HG03196 (cell line): ENCODE data around the gene CRB1.

Experiments used
- ATAC-seq: cut with Tn5 transposase; IDR thresholded peaks from one replicate; pipeline ENCODE4 v1.9.1; 2021; ENCODE audit not compliant: unreplicated experiment

The CRB1 gene

DNA sequence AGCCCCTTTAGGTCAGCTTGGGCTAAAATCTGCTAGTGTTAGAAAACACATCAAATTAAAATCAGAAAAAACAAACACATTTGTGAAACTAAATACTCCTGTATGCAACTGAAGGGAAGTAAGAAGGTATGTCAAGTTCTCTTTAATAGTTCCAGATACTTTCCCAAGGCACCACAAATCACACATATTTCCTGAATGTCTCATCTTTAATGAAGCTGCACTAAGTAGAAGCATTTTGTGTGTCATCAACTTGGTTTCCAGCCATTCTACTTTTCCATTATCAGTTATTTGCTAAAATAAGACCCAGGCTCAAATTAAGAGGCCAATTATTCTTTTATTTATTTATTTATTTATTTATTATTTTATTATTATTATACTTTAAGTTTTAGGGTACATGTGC, 34.7 kb downstream of the CRB1 start:
- no peak for ATAC-seq

DNA sequence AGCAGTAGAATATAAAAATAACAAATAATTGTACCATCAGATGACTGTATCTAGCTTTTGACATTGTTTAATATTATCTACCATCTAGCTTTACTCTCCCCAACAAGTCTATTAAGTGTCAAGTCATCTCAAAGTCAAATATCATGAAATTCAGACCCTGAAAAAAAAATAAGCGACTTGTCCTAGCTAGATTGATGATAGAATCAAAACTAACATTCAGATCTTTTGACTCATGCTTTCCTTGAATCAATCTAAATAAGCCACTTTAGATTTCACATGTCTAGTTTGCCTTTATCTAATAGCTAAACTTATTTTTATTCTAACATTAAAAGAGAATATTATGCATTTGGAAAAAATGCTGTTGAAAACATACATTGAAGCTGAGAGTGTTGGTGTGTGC, 35.4 kb downstream of the CRB1 start:
- no peak for ATAC-seq

DNA sequence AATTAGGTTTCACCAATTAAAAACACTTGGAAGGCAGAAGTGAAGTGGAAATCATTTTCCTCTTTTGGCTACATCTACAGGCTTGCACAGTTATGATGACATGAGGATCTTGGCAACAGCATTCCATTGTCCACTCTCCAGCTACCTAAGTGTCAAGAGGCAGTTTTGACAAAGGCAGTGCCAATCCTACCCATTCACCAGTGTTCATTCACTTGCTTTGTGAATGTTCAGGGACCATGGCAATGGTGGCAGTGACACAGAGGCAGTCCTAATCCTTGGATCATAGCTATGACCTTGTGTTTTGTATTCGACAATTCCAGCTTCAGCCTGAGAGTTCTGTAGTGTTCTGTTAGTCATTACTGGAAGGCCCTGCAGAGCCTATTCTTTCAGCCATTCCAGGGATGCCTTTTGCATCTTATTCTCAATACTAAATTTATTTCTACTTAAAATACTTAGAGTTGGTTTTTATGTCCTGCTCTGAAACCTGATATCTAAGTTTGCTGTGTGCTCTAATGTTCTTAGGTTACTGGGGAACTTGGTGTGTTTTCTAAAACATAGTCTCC, 36.7 kb downstream of the CRB1 start:
- ATAC-seq, result no peak

DNA sequence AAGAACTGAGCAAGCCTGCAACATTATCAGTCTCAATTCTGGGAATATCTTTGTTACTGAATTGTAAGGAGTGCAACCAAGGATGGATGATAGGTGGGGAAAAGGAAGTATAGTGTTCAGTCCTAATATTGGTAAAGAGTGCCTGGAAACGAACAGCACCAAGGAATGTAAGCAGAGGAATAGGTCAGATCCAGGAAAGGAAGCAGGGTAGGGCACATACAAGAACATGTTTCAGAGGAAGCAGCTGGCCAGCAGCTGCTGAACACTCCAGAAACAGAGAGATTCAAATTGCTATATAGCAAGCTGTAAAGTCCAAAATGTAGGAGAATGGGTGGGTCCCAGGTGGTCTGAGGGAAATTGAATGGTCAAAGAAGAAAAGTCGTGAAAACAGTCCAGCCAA, 37.9 kb downstream of the CRB1 start:
- ATAC-seq, result no peak

DNA sequence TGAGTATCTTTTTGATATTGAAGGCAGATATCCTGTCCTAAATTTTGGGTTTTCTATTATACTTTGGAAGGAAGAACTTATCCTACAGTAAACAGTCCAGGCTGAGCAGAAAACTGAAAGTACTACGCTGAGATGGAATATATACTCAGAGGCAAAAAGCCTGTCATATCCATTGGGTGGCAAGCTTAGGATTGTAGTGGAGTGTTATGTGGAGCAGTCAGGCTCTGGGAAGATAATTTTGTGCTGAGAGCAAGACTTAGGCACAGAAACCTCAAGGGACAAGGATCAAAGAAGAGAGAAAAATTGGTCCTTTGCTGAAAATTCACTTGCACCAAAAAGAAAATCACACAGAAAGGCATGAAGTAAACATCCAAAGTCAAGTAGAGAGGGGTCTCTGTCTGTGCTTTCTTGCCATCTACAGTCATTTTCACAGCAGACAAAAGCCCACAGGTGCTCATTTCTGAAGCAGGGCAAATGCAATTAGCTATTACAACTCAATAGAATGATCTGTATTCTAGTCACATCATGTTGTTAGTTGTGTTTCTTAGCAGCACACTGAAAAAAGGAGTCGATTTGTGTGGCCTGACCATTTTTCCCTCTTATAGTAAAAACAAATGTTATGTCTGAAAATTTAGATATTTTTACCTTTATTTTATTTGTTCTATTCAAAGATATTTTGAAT, 38.5 kb downstream of the CRB1 start:
- no peak for ATAC-seq

DNA sequence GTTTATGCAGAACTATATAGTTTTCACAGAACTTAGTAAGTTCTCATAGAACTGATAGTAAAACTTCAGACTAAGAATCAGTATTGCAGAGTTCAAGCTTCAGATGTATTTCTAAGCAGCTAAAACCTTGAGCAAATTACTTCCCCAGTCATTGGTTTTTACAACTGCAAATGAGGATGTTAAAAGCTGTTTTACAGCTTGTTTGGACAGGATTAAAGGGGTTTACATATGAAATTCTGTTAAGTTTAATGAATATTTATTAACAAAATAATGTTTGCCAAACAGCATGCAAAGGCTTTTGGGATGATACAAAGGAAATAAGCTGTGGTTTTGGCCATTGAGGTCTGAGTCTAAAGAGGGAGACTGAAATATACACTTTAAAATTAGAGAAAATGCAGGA, 39.1 kb downstream of the CRB1 start:
- no peak for ATAC-seq

DNA sequence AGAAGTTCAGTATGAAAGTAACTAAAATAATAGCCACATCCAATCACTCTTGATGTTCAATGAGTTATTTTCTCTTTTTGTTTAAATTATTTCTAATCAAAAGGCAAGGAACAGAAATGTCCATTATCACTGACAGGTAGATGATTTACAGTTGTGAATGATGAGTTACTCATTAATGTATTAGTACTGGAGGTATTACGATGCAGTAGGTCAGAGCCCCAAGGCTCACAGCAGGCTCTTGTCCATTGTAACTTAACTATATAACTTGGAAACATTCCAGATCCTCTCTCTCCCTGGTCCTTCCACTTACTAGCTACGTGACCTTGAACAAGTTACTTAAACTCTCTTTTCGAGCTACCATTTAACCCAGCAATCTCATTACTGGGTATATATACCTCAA, 39.5 kb downstream of the CRB1 start:
- no peak for ATAC-seq

DNA sequence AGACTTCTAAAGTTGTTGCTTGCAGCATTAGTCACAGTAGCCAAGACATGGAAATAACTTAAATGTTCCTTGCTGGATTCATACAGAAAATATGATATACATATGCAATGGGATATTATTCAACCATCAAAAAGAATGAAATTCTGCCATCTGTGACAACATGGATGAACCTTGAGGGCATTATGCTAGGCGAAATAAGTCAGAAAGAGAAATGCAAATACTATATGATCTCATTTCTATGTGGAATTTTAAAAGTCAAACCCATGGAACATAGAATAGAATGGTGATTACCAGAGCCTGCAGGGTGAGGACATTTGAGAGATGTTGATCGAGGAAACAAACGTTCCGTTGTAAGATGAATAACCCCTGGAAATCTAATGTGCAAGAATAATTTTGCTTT, 43.0 kb downstream of the CRB1 start:
- no peak for ATAC-seq

DNA sequence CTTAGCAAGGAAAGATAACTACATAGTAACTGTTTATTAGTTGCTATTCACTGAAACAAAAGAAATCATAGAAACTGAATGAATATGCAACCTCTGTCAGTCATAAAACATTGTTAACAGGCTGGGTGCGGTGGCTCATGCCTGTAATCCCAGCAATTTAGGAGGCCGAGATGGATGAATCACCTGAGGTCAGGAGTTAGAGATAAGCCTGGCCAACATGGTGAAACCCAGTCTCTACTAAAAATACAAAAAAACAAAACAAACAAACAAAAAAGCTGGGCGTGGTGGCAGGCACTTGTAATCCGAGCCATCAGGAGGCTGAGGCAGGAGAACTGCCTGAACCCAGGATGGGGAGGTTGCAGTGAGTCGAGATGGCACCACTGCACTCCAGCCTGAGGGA, 44.1 kb downstream of the CRB1 start:
- ATAC-seq, result no peak

DNA sequence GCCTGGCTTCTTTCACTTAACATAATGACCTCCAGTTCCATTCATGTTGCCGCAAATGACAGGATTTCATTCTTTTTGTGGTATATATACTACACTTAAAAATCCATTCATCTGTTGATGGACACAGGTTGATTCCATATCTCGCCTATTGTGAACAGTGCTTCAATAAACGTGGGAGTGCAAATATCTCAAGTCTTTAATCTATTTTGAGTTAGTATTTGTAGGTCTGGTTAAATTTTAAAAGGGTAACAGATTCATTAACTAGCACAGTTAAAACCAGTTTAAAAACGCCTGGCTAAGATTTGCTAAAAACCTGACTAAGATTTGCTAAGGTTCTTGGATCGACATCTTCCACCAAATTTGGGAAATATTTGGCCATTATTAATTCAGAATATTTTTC, 45.7 kb downstream of the CRB1 start:
- no peak for ATAC-seq

DNA sequence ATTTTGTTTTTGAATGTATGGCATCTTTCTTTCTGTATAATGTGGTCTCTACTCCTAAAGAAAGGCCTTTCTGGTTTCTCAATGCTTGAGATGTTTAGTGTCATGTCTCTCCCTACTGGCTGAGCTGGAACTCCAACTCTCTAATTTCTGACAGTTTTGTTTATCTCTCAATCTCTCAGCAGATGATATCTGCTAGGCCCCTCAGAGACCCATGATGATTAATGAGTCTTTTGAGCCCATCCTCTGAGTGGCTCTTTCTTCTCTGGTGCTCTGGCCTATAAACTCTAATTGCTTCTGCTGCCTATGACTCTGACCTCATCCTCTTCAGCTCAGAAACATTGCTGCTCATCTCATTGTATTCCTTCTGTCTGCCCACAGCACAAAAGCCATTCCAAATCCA, 46.6 kb downstream of the CRB1 start:
- ATAC-seq, result no peak

DNA sequence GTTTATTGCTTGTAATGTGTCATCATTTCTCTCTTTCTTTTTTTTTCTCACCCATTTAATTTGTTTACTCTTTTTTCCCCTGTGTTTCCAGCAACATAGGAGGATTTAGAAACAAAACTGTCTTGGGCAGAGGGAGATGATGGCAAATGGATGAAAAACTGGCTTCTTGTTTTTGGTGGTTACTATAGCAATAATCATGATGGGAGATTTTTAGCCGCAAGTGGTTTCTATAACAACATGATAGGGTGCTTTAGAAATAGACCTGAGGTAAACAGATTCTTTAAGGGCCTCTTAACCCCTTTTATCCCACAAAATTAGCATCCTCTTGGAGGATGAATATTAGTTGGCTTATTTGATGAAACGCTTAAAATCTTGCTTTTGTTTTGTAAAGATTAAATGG, 51.6 kb downstream of the CRB1 start:
- no peak for ATAC-seq

DNA sequence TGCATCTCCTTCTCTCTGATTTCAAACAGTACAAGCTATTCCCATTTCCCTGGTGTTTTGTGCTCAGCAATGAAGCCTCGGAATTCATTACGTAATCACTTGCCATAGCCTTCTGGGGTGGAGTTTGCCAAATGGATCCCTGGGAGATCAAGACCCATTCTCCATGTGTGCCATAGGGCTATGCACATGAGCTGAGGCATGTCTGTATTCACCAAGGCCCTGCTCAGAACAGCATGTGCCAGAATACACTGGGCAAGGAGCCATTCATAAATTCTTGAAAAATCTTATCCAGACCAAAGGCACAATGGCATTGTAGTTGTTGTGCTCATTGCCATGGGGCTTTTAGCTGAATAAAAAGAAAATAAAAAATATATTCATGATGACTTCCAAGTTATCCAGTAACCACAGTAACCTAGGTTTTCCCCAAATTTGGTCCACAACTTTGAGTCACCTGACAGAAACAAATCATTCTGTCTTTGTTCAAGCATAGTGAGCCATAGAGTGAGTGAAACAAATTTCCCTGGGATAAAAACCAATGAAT, 53.0 kb downstream of the CRB1 start:
- no peak for ATAC-seq

DNA sequence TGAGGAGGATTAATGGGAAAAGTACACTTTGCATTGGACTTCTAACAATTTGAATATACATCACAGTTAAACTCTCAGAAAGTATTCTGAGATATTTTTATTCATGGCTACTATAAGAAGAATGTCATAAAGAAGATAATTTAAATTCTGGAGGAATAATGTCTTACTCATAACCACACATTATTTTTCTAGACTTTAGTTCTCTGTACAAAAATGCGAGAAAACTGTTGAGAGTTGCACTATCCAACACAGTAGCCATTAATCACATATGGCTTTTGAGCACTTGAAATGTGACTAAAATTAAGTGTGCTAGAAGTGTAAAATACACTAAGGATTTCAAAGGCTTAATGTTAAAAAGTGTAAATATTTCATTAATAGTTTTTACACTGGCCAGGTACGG, 53.8 kb downstream of the CRB1 start:
- no peak for ATAC-seq

DNA sequence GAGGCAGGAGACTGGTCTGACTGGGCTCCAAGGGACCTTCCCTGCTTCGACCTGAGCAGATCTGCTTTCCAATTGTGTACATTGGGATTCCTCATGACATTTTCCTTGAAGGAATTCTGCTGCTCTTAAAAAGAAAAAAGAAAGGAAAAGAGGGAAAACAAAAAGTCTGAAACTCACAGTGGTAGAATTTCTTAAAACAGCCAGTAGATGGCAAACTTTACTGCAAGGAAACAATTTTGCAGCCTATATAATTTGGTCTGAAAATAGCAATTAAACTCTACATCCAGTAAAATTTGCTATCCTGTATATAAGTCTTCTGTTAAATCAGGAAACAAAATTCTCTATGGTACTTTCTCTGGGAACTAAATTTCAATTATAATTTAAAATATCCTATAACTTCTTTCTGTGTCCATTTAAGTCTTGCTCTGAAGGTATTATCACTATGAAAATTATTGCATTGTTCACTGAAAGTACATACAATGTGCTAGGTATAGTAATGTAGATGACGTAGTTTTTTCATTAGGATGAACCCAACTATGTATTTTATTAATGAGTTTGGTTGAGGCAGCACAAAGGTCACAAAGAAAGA, 59.8 kb downstream of the CRB1 start:
- ATAC-seq, result no peak

DNA sequence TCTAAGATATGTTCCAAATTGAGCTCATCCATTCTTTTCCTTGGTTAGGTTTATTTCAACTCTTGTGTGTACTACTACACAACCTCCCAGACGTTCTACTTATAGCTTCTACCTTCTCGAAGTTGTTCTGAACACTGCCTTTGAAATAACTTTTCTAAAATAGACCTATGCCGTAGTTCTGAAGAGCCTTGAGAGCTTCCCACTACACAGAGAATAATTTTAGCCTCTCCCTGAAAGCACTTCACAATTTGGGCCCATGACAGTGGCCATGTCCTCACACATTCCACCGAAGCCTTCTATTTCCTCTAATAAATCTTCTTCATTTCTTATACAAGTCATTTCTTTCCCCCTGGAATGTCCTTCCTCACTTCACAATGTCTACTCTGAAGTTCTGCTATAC, 62.2 kb downstream of the CRB1 start:
- ATAC-seq, result no peak

DNA sequence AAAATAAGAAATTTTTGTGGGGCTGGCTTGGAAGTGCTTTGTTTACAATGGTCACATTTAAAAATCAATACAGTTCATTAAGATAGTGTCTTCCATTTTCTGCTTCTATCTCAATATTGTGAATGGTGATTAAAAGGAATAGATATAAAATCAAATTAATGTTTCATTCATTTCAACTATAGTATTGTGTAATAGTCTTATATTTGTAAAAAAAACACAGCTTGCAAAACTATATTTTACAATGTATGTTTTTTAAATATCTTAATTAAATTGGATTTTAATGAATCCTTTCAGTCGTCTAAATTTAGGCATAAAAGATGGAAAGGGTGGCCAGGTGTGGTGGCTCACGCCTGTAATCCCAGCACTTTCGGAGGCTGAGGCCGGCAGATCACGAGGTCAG, 63.5 kb downstream of the CRB1 start:
- no peak for ATAC-seq

DNA sequence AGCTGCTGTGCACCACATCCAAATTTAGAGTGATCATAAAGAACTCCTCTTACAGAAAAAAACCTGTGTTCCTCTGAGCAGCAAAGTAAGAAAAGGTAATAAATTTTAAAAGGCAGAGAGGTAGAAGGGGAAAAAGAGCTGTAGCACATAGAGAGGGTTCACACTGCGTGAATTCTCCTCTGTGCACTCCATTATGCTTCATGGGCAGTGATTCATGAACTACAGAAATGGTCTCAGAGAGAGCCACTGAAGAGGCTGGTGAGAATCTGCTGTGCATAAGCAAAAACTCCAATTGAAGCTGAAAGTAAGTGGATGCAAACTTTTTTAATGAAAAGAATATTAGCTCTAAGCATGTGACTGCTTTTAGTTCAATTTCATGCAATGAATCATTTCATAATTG, 65.0 kb downstream of the CRB1 start:
- ATAC-seq, result no peak

DNA sequence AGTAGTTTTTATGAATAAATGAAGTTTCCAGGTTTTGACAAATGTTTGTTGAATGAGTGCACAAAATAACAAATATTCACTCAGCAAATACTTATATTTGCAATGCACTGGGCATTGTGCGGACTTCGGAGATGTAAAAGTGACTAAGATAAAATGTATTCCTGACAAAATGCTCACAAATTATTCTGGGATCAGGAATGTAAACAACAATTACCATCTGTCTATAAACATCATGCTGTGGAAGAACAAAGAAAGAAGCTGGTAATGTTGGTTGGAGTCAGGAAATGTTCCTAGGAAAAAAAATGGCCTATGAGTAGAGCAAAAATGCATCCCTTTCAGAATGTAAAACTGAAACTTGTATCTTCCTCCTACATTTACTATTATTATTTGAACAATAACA, 68.5 kb downstream of the CRB1 start:
- ATAC-seq, result no peak

DNA sequence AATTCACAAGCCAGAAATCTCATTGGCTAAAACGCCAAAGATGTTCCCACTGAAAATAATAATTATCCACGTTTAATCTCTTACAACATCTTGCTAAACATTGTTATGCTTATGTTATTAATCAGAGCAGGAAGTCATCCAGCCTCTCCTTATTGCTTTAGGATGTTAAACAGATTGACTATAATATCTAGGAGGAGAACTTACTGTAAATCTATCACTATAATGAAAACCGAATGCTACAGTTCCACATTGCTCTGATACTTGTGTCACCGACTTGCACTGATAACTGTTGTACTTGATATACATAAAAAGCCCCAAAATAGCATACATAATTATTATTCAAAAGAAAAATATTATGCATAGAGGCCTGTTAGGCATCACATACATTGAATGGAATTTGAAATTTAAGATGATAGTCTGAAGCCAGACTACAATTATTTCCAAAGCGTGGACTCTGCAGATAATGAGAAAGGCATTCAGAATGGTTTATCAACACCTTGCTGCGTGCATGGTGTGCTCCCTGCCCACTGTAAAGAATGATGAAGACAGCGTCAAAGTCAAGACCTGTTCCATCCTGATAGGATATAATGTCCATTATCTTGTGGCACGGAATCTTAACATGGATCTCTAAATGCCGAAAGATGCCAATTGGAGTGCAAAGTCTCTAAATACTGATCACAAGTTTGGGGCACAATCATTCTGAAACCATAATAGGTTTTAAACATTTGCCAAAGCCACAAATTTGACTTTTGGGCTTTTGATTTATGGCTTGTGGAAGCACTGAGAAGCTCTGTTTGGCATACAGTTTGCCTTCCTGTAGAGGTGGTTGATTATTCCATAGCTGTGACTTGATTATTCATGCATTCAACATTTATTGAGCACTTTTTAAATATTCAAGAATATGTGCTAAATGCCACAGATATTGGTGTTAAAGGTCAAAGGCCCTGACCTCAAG, 71.3 kb downstream of the CRB1 start:
- ATAC-seq, result no peak

DNA sequence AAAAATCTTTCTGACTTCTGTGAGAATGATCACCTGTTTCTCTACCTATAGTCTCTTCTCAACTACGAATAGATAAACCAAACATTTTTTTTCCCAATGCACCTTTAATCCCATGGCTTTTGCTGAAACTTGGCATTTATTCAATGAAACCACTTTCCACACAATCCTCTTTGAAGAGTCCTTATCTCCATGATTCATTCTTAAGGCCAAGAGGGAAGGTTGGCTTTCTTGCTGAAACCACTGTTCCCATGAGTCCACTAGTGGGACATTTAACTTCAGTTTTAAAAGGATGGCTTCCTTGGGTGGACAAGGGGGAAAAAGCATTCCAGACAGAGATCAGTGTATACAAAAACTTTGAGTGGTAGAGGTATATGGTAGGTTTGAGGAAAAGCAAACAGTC, 73.6 kb downstream of the CRB1 start:
- ATAC-seq, result no peak
